ENCODE measurements around the gene IGFBP4.

Gene IGFBP4

DNA sequence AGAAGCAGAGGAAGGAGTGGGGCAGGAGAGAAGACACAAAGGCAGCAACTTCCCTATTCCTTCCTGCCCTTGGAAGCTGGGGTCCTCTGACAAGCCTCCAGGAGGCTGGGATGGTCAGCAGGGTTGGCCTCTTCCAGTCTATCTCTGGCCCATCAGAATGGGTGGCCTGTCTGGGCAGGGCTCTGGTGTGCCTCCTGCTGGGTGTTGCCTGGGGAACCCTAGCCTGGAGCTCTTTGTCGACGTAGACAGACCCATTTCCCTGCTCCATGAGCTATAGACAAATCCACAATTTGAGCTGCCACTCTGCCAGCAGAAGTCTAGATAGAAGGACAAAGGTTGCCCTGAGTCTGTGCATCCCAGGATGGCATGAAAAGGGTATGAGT, 11.4 kb downstream of the IGFBP4 start:
- no peak for DNase-seq (ENCODE audit: low read depth)
- TF ChIP-seq, protein P1, sequence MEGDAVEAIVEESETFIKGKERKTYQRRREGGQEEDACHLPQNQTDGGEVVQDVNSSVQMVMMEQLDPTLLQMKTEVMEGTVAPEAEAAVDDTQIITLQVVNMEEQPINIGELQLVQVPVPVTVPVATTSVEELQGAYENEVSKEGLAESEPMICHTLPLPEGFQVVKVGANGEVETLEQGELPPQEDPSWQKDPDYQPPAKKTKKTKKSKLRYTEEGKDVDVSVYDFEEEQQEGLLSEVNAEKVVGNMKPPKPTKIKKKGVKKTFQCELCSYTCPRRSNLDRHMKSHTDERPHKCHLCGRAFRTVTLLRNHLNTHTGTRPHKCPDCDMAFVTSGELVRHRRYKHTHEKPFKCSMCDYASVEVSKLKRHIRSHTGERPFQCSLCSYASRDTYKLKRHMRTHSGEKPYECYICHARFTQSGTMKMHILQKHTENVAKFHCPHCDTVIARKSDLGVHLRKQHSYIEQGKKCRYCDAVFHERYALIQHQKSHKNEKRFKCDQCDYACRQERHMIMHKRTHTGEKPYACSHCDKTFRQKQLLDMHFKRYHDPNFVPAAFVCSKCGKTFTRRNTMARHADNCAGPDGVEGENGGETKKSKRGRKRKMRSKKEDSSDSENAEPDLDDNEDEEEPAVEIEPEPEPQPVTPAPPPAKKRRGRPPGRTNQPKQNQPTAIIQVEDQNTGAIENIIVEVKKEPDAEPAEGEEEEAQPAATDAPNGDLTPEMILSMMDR (IDR thresholded peaks at IDR 0.05; ENCODE audit: insufficient read depth, low read depth, low read length, missing control alignments): no peak
- no peak overlapping the region for H3K4me3 ChIP-seq (ENCODE audit: low read depth, low read length)

- TF ChIP-seq, protein P1 (IDR thresholded peaks at IDR 0.05; ENCODE audit: insufficient read depth, low read depth, low read length, missing control alignments): no peak
- H3K4me3 ChIP-seq (ENCODE audit: low read depth, low read length): no peak overlapping the region
- no peak for DNase-seq (ENCODE audit: low read depth)
Observed at GRCh38 chr17:40456396-40456951, 13.2 kb downstream of the IGFBP4 start.

- H3K4me3 ChIP-seq (ENCODE audit: low read depth, low read length): no peak overlapping the region
- TF ChIP-seq, protein P1 (IDR thresholded peaks at IDR 0.05; ENCODE audit: insufficient read depth, low read depth, low read length, missing control alignments): no peak
- DNase-seq (ENCODE audit: low read depth): no peak
Observed at GRCh38 chr17:40457369-40457768, 14.1 kb downstream of the IGFBP4 start.

- TF ChIP-seq, protein P1 (IDR thresholded peaks at IDR 0.05; ENCODE audit: insufficient read depth, low read depth, low read length, missing control alignments): no peak
- no peak for DNase-seq (ENCODE audit: low read depth)
- no peak overlapping the region for H3K4me3 ChIP-seq (ENCODE audit: low read depth, low read length)
Observed at GRCh38 chr17:40457964-40458791, 14.9 kb downstream of the IGFBP4 start.

- TF ChIP-seq, protein P1 (IDR thresholded peaks at IDR 0.05; ENCODE audit: insufficient read depth, low read depth, low read length, missing control alignments): no peak
- DNase-seq (ENCODE audit: low read depth): no peak
- H3K4me3 ChIP-seq (ENCODE audit: low read depth, low read length): no peak overlapping the region
Observed at GRCh38 chr17:40458851-40459482, 15.7 kb downstream of the IGFBP4 start.

DNA sequence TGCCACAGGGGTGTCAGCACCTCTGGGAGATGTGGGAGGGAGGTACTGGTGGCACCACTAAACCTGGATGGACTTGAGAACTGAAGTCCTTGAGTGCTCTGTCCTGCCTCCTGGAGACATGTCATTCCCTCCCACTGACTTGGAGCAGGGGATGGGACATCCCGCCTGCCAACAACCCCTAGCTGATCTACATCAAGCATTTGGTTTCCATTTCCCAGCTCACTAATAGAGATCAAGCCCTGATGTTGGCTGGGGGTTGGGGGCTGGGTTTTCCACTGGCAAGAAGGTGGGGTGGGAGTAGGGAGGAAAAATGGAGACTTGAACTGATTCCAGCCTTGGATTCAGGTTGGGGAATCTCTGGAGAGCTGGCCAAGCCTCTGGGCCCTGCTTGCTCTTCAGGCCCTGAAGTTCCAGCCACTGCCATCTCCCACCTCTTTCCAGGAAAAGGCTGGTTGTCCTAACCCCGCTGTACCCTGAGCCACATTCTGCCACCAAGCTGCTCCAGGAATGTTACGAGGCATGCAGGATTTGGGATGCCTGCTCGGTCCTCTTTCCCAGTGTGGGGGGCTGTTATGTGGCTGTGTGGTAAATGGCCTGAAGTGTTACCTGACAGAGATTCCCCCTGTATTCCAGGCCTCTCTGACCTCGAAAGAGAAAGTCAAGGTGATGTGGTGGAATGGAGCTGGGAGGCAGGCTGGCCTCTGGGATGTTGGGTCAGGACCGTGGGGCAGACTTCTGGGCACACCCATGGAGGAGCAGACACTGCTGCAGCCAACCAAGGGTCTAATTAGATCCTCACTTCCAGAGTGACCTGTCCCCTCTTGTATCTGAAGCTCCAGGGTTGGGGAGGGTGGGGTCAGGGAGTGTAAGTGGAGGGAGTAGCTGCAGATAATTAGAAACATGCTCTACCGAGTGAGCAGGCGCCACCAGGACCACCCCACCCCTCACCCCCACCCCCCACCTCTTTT, 16.7 kb downstream of the IGFBP4 start:
- no peak overlapping the region for H3K4me3 ChIP-seq (ENCODE audit: low read depth, low read length)
- no peak for DNase-seq (ENCODE audit: low read depth)
- TF ChIP-seq, protein P1 (IDR thresholded peaks at IDR 0.05; ENCODE audit: insufficient read depth, low read depth, low read length, missing control alignments): no peak

Measured in GM12865 (cell line).